ENCODE measurements around the gene ZSWIM2.
"Not testable (repeated sequence)": the region's sequence is repeated elsewhere in the genome, so short reads cannot be mapped to it uniquely, and the experiment has no call there.

ZSWIM2 gene, protein sequence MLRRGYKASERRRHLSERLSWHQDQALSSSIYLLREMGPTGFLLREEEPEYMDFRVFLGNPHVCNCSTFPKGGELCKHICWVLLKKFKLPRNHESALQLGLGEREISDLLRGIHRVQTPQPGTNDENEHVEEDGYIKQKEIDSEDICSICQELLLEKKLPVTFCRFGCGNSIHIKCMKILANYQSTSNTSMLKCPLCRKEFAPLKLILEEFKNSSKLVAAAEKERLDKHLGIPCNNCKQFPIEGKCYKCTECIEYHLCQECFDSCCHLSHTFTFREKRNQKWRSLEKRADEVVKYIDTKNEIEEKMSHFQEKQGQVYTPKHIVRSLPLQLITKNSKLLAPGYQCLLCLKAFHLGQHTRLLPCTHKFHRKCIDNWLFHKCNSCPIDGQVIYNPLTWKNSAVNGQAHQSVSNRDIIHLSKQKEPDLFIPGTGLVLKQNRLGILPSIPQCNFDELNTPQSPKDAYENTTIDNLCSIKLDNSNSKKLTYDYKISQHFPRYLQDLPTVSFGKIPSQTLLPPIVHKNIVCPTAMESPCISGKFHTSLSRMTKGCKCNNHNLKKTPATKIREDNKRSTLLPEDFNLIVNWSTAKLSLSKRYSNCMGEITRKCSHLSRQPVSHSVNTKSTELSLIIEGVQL

DNA sequence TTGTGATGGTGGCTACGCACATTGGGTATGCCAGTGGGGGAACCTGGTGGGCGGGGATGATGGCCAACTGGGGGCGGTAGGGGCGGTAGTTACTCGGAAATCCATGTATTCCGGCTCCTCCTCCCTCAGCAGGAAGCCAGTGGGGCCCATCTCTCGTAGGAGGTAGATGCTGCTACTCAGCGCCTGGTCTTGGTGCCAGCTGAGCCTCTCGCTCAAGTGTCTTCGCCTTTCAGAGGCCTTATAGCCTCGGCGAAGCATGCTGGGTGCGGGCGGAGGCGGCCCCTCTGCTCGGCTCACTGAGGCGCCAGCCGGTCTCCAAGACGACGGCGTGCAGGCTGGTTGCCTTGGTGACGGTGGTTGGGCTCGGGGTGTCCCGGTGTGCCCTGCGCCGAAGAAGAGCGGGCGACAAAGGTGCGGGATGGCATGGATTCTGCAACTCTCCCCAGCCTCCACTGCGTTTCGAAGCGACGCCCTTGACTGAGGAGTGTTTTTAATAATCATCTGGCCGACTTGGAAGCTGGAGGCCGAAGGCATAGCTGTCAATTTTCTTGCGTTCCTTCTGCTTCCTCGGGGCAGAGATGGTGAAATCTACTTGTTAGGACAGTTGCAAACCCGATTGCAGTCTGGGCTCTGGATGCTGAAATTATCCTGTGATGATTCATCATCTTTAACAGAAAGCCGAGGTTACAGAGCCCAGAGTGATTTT lies at the start of gene ZSWIM2:
ZSWIM2 (minus strand) TSS at position 298 of the 706 bp plus-strand sequence; CDS start at position 258, 40 bp downstream.
- DNase-seq (ENCODE audit: low spot score), result peak; percentile 75

DNA sequence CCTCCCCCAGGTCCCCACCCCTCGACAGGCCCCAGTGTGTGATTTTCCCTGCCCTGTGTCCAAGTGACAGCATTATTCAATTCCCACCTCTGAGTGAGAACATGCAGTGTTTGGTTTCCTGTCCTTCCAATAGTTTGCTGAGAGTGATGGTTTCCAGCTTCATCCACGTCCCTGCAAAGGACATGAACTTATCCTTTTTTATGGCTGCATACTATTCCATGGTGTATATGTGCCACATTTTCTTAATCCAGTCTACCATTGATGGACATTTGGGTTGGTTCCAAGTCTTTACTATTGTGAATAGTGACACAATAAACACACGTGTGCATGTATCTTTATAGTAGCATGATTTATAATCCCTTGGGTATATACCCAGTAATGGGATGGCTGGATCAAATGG lies 47.2 kb upstream of the ZSWIM2 start:
- not testable (repeated sequence) for DNase-seq (ENCODE audit: low spot score)

DNA sequence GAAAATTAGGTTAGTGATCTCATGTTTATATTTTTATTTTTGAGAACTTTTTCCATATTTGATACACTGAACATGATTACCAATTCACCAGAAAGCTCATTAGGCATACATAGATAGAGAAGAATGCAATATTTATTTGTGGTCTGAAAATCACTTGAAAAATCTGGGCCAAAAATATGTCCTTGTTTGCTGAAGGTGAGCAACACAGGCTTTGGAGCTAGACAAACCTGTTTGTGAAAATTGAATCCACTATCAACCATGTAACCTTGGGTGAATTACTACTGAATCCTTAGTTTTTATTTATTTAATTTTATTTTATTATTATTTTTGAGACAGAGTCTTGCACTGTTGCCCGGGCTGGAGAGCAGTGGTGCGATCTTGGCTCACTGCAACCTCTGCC lies 46.5 kb upstream of the ZSWIM2 start:
- DNase-seq (ENCODE audit: low spot score), result no peak

DNA sequence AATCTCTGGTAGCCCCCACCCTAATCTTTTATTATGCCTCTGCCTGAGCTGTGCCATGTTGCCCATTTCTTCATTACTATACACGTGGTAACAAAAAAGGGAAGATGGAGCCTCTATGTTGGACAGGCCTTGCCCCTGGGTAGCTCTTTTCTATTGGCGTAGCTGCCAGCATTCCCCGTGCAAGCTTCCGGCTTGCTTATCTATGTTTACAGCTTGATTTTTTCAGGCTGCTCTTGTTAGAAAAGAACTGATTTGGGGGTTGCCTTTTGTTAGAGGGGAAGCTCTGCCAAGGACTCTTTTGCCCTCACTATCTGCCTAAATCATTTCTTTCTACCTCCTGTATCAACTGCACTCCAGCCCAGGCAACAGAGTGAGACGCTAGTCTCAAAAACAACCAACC lies 45.5 kb upstream of the ZSWIM2 start:
- DNase-seq (ENCODE audit: low spot score), result no peak

DNA sequence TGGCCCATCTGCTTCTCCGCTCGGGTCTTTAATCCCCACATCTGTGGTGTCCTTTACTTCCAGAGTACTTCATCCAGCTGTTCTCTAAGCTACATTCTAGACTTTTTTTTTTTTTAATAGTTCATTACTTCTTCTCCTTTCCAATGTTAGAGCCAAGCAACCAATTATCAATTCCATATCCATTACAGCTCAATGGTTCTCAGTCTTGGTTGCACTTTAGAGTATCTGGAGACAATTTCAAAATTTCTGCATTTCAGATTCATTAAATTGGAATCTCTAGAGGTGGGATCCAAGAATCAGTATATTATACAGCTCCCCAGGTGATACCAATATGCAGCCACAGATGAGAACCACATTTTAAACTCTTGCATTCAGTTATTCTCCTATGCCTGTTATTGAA lies 43.9 kb upstream of the ZSWIM2 start:
- DNase-seq (ENCODE audit: low spot score), result no peak

DNA sequence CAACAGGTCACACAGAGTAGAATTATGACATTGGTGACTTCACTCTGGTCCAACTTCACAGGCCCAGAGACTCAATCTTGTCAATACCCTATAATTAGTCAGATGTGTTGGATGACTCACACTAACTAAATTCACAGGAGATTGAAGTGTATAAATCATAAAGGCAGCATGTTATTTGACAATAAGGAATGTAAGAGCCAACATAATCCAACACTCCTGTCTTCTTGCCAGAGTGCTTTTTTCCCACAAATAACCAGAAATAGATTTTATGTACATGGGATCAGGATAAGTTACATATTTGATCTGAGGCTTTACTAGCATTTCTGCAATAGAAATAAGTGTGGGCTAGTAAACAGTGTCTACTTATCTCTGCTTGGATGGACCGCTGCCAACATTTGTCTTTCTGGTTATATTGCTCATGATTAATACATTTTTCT lies 42.2 kb upstream of the ZSWIM2 start:
- DNase-seq (ENCODE audit: low spot score), result no peak

DNA sequence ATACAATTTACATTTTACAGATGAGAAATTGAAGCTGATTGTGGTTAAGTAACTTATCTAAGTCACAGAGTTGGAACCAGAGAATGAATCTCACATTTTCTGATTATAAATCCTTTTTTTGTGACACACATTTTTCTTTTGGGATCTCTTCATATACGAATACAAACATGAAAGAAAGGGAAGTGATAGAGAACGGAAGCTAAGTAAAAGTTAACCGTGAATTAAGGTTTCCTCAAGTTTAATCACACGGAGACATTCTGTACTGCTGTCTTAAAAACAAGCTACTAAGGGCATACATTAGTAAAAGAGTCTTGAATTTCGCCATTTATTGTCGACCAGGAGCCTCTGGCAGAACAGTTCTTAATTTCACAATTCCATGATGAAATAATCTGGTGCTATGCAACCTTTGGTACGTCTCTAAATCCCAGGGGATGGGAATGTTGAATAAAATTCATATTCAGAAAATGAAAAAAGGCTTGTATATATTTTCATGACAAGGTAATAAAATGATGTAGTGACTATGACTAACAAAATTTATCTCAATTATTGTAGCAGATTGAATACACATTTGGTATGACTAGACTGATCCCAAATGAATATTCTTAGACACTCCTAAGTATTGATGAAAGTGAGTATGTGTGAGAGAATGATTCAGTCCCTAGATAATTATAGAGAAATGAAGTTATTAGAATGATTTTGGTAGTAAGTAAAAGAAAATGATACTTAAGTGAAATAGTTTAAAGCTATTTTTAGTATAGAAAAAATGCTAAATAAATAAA lies 40.3 kb upstream of the ZSWIM2 start:
- no peak for DNase-seq (ENCODE audit: low spot score)

DNA sequence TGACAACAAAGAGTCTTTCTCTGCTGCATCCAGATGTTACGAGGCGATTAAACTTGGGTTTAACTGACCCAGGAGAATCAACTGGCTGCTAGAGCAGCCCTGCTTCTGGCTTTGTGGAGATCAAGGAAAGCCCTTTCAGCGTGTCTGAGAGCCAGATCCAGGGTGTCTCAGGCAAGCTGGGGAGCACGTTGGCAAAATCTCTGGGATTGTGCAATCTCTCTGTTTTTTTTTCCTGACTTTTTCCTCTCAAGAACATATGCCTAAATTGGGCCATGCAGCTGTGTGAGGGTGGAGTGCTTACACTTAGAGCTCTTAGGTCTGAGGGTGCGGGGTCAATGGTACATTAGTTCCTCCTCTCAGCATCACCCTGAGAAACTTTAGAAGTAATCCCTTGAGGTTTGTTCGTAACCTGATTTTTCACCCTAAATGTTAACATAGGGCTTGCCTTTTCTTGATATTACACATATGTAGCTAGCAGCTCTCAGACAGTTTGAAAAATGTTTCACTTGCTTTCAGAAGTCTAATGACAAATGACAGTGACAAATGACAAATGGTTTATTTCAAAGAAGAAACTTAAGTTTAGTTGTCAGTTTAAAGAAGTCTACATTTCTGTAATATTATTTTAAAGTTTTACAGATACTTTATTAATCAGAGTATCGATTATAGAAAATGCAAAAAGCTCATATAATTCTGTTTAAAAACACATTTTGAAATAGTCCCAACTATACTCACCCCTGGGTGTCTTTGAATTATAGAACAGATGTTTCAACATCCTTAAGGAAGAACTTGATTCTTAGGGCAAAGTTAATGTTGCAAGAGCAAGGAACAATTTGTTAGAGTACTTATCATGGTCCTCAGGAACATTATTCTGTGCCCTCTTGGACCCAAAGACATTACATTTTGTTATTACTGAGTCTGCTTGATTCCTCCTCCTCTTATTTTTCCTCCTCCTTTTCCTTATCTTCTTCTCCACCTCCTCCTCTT lies 38.4 kb upstream of the ZSWIM2 start:
- peak; percentile 8 for DNase-seq (ENCODE audit: low spot score)

DNA sequence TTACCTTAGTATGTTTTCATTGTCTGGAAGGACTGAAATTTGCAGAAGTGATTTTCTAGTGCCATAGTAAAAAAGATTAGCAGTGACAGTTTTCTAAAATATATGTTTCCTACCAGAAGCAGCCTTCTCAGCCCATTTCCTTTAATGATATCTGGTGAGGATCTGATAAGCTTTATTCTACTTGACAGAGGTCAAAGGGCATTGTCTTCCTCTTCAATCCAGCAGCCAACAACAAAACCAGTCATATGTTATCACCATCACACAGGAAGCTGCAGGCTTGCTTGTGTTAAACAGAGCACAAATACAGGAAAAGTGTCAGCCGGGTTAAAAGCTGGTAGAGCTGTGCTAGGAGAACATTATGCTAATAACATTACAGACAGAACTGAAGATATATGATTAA lies 35.6 kb upstream of the ZSWIM2 start:
- no peak for DNase-seq (ENCODE audit: low spot score)

DNA sequence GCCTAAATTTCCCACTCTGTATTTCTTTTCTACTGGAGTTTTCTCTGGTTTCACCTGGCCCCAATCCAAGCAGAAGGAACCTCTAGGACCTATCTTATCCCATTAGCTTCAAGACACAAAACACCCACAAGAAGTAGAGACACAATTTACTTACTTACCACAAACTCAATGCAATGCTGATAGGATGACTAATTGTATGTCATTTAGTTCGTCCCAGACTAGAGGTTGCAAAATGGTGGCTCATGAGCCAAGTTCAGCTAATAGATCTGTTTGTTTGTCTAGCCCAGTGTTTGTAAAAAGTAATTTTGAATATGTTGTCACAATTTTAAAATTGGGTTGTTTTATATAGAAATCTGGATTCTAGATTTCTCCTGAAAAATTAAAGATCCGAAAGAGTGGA lies 34.7 kb upstream of the ZSWIM2 start:
- no peak for DNase-seq (ENCODE audit: low spot score)

DNA sequence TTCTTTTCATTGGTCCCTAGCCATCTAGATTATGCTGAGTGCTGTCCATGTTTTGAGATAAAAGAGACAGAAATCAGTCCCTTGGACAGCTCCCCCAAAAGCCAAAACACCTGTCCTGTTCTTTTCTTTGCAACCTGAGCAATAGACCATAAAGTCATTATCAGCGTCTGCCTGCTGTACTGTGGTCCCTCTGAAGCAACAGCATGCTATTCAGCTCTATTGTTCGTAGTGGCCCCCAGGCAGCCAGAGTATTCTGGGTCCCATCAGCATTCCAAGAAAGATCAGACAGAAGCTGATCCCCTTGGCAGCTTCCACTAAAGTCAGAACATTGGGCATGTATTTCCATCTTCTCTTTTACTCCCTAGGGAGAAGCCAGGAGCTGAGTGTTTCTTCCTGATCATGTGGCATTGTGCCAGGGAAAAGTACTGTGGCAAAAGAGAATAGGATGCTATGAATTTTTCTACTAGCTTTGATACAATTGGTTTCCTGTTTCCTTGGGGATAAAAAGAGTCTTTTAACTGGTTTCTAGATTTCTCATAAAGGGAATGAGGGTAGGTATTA lies 33.6 kb upstream of the ZSWIM2 start:
- no peak for DNase-seq (ENCODE audit: low spot score)

DNA sequence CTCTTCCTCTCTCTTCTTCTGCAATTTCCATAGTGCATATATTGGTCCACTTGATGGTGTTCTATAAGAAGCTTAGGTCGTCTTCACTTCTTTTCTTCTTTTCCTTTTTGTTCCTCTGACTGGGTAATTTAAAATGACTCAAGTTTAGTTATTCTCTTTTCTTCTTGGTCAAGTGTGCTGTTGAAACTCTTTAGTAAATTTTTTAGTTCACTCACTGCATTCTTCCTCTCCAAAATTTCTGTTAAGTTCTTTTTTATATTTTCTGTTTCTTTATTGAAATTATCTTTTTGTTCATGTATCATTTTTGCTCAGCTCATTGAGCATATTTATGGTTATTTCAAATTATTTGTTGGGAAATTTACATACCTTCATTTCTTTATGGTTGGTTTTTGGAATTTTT lies 32.7 kb upstream of the ZSWIM2 start:
- no peak for DNase-seq (ENCODE audit: low spot score)

DNA sequence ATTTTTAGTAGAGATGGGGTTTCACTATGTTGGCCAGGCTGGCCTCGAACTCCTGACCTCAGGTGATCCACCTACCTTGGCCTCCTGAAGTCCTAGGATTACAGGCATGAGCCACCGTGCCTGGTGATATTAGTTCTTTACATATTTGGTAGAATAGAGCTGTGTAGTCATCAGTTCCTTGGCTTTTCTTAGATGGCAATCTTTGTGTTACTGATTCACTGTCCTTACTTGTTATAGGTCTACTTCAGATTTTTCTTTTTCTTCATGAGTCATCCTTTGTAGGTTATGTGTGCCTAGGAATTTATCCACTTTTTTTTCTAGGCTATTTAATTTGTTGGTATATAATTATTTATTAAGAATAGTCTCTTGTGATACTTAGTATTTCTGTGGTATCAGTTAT lies 30.3 kb upstream of the ZSWIM2 start:
- no peak for DNase-seq (ENCODE audit: low spot score)

DNA sequence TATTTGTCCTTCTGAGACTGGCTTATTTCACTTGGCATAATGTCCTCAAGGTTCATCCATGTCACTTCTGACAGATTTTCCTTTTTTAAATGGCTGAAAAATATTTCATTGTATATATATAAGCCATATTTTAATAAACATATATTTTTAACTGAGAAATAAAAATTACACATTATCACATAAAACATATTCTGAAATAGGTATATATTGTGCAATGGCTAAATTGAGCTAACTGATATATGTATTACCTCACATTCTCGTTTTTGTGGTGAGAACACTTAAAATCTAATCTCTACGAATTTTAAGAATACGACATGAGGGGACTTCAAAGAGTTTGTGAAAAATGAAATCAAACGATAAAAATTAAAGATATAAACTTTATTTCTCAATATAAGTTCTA lies 25.7 kb upstream of the ZSWIM2 start:
- no peak for DNase-seq (ENCODE audit: low spot score)

DNA sequence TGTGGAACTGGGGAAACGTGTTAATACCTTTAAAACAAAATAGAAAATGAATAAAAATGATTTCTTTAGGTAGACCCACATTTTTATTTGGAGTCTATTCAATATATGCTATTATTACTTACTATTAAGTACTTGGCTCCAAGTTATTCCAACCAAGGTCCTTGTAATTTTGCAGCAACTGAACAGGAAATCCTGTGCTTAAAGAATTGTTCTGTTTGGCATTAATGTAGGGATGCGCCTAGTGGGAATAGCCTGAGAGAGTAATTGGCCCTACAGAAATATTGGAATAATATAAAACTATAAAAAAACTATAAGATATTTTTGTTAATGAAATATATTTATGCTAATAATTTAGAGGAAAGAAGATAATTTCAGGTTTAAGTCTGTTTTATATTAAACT lies 22.9 kb upstream of the ZSWIM2 start:
- DNase-seq (ENCODE audit: low spot score), result no peak

DNA sequence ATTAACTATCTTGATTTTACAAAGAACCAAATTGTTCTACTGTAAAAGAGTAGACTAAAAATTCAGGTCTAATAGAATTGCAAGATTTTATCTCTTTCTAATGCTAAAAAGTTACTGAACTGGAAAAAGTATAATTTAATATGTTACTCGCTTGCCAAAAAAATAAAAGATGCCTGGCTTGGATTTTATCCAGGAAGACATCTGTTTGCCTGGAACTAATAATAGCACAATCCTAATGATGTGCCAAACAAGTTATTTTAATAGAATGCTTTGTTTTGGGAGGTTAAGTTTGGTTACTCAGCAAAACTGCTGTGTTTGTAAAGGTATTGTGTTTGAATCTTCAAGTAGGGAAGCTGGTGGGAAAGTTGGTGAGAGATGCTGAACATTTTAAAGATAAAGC lies 19.4 kb upstream of the ZSWIM2 start:
- DNase-seq (ENCODE audit: low spot score), result no peak

DNA sequence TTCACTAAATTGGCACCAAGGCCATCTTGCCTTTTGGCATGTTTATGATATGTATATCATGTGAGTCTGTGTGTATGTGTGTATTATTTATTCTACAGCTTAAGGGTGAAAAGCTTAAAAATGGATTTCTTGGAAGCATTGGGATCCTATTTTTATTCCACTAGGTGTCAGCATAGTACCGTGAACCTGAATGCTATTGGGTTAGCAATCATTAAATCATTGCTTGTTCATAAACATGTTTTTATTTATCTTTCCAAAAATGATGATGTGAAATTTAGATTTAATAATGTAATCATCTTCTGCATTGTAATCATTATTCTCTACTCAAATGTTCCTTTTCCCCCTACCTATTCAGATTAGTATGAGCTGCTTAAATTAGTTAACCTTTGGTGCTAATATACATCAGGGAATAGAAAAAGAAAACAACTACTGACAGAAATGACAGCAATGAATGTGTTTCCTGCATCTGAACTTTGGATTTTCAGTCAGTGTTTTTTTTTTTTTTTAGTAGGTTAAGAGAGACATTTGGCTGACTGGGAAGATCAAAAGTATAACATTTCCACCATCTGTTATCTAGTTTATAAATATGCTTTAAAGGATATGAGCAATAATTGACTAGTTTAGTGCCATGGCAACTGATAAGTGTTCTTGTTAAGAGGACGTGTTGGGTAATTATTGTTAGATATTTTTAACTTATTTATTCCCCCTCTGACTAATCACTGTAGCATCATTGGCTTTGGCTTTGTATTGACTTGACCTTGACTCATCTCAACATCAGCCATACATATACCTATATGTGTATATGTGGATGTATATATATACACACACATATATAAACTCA lies 14.1 kb upstream of the ZSWIM2 start:
- peak; percentile 51 for DNase-seq (ENCODE audit: low spot score)

DNA sequence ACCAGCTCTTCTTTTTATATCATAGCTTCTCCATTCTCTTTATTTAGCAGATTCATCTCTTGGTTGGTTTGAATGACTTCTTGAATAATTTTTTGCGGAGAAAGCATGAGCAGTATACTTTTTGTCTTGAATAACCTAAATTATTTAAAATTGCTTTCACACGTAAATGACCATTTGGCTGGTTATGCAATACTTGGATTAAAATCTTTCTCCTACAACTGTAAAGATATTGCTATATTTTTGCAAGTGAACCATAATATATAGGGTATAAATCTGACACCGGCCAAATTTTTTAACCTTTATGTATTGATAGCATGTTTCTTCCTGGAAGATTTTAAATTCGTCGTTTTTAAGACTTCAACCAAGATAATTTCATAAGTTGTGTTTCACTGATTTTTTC lies 6.2 kb upstream of the ZSWIM2 start:
- no peak for DNase-seq (ENCODE audit: low spot score)

DNA sequence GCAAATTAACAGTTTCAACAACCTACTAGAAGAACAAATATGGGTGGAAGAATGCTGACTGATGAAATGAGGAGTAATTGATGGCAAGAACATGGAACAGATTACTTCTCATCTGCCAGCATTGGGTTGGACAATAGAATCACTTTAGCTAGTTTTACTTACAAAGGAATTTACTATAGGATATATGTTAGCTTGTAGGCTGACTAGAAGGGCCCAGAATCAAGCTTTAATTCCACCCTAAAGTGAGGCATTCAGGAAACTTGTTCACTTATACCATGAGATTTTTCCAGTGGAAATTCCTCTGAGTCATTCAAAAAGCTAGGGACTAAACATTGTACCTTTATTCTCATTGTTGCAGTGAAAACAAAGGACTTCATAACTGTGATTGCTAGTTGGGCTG lies 5.0 kb upstream of the ZSWIM2 start:
- DNase-seq (ENCODE audit: low spot score), result no peak

DNA sequence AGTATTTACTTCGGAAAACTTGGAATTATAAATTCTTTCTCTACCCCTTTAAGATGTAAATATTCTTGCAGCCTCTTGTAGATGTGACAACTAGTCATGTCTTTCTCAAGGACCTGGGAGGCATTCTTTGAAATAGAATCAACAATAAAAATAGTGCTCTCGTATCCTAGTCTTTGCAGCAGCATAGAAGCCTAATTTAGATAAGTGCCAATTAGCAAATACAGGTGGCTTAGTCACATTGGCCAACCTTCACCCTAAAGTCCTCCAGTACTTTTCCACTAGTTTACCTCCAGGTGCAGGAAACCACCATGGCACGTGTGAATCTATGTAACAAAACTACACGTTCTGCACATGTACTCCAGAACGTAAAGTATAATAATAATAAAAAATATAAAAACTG lies 3.5 kb upstream of the ZSWIM2 start:
- no peak for DNase-seq (ENCODE audit: low spot score)

All from AG08395 (cell line).